GM21737 (cell line): ENCODE results near the gene PTPRF.

Experiments
- ATAC-seq: cut with Tn5 transposase; IDR thresholded peaks from one replicate; pipeline ENCODE4 v1.9.1; 2021; ENCODE audit warnings: mild to moderate bottlenecking, moderate library complexity; ENCODE audit not compliant: unreplicated experiment

The PTPRF gene

DNA sequence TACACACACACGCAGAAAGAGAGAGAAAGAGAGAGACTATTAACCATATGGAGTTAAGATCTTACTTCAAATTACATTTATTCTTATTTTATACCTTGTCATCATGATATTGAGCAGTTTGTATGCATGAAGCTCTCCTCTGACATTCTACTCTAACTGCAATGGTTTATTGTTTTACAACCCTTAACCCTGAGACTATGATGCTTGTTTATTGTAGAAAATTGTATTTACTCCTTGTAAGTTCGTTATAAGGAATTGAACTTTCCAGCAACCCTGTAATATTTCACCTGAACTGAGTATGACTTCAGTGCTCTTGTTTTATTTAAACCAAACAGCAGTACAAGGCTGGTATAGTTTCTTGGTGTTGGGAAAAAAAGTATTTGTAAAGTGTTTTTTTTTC lies 18.6 kb upstream of the PTPRF start:
- ATAC-seq: no peak

DNA sequence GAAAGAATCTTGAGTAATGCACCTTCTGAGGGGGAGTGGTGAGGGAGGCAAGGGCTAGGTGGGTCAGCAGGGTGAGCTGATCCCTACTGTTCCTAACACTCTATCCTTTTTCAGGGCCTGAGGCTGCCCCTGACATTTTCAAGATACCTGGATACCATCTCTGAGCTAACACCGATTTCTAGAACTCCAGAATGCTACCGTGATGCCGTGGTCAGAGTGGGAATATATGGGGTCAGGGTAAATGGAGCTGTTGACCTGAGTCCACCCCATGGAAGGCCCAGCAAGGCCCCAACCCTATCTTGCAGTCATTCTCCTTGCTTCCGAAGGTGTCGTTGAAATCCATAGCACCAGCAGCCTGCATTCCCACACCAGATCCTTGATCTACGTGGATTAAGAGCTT lies 18.0 kb upstream of the PTPRF start:
- ATAC-seq: no peak

DNA sequence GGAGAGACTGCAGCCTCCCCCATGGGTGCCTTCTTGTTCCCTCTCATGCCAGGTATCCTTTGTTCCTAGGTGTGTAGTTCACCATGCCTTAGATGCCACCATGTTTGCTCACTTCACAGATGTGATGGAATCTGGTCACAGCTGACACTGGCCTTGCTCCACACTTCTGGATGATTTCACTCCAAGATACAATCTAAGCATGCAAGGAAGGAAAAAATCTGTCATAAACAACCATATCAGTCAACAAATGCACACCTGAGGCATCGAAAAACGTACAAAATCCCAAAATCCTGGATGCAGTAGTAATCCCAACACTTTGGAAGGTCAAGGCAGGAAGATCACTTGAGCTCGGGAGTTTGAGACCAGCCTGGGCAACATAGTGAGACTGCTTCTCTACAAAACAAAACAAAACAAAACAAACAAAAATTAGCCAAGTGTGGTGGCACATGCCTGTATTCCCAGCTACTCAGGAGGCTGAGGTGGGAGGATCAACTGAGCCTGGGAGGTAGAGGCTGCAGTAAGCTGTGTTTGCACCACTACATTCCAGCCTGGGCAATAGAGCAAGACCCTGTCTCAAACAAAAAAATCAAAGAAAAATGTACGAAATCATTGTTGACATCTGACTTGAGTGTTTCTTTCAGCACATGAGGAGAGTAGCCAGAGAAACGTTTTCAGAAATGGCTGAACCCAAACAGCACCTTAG lies 17.1 kb upstream of the PTPRF start:
- no peak for ATAC-seq

DNA sequence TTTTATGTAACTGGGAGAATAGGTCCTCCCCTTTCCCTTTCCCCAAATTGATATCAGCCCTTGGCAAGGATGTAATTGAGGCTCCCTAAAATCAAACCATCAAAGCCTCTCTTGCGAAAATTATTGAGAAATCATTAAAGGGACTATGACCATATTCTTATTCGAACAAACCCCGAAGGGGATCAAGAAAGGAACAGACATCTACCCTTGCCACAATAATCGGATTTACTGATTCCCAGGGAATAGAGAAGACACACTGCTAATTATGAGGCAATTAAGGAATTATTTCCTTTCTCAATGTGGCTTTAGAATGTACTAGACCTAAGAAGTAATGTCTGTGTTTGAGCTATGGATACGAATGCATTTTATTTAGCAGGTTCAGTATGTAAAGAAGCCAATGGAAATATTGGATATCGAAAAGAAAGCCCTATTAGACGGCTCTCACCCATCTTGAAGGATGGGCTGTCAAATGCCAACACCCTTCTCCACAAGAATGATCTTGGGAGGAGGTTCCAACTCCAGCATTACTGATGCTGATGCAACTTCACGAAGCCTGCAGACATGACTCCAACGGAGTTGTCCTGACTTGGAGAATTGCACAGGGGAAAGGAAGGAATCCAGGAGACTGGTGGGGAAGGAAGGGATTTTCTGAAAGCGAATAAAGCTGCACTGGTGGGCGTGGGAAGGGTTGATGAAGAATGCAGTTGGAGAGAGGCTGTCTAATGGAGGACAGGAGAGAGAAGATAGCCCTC lies 11.6 kb upstream of the PTPRF start:
- no peak for ATAC-seq

DNA sequence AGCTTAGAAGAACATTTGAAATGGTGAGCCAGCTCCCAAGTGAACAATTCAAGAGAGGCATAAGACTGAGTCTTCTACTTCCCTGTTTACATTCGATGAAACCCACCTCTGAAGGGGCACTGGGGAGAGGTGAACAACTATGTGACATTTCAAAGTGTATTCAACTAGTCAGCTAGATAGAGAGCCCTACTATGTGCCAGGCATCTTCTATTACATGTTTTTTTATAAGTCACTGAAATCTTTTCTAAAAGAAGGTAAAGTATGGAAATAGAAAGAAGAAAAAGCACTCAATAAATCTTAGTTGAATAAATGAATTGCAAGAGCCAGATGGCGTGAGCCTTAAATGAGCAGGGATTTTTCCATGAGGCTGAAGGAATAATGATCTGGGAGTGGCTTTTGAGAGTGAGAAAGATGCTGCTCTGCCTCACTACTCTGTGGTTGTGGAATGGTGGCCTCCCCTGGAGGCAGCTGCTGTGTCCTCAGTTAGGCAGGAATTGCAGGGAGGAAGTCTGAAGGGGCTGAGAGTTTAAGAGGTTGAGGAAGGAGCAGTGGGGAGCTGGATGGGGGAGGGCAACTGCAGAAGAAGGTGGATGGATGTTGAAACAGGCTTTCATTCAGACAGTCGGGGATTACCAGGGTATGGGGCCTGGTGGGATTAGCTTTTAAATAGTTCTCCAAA lies 10.4 kb upstream of the PTPRF start:
- no peak for ATAC-seq

DNA sequence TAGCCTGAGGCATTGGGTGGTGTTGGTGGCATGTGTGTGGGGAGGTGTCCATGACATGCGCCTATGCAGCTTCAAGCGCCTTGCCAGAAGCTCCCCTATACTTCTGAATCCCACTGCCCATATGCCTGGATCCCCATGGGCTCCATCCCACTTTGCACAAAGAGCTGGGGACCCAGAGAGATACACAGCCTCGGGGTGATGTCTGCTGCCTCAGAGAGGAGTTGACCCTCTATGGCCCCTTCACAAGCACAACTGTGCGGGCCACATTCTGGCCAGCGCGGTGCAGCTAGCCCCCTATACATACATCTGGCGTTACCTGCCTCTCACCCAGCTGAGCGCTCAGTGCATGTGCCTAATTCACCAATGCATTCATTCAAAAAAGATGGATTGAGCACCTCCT lies 9.6 kb upstream of the PTPRF start:
- ATAC-seq: no peak

DNA sequence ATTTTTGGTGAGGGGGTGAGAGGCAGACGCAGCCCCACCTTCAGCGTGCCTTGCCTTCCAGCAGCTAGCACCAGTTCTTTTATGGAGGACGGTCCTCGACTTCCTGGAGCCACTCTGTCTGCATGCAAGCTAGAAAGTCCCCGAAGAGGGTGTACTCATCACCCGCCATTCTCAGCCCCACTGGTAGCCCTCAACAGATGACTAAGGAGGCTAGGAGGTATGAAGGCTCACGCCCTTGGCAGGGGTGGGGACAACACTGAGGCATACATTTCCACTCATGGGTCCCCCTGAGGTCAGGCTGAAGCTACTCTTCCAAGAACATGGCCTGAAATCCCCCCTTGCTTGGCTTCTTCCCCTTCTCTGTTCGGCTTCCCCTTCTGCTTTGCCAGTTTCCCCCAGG lies 8.9 kb upstream of the PTPRF start:
- no peak for ATAC-seq

DNA sequence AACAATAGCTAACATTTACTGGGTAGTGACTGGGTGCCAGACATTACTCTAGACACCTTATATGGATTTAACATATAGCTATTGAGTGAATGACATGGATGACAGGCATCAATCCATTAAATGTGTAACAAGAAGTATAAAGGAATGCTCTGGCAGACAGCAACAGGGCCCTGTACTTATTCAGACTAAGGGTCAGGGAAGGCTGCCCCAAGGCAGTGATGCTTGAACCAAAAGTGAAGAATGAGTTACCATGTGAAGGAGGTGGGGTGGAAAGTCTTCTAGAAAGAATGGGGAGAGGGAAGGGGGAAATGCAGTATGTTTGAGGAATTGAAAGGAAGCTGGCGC lies 8.3 kb upstream of the PTPRF start:
- ATAC-seq: no peak

DNA sequence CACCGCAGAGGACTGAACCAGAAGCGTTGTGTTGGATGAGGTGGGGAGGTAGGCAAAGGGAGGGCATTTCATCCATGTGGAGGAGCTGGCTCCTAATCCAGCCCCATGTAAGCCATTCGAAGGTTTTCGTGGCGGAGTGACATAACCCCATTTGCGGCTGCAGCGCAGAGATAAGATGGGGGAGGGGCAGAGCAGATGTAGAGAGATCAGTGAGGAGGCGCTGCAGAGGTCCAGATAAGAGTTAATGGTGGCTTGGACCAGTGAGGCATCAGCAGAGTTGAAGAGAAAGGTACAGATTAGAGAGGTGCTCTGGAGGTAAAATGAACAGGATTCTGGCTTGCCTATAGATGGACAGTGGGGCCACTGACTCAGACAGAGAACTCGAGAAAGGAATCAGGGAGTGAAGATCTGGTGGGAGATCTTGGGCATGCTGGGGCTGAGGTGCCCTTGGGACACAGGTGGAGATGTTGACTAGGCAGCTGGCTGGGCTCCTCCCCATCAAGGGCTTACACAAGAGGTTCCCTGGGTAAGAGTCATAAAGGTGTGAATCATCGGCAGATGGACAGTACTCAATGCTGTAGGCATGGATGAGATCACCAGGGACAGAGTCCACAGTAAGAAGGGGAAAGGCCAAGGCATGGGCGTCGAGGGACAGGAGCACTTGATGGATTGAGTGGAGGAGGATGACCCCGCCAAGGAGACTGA lies 7.8 kb upstream of the PTPRF start:
- ATAC-seq: no peak

DNA sequence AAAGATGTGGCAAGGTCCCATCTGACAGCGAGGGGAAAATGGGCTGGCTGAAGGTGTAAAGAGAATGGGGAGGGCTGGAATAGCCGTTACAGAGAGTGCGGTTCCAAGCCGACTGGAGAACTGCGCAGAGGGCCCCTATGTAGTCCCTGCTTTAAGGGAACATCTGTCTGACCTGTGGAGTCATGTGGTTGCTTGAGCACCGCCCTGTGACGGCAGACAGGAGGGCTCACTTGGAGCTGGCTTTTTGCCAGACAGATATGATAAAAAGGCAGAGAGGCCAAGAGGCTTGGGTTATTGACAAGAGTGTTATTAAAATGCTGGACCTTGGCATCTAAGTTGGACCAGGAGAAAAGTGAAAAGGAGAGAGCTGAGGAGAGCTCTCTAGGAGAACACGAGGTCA lies 5.9 kb upstream of the PTPRF start:
- ATAC-seq: no peak

DNA sequence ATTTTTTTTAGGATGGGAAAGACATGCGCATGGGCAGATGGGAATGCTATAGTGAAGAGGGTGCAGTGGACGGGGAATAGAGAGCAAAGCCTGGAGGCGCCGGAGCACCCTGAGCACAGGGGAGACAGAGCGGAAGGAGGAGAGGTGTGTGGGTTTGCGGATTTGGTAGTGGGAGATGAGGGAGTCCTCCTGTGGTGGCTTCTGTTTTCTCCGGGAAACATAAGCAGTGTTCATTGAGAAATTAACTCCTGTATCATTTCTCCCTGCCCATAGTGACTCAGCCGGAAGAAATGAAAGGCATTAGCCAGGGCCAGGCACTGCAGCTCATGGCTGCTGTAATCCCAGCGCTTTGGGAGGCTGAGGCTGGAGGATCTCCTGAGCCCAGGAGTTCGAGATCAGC lies 4.7 kb upstream of the PTPRF start:
- no peak for ATAC-seq

DNA sequence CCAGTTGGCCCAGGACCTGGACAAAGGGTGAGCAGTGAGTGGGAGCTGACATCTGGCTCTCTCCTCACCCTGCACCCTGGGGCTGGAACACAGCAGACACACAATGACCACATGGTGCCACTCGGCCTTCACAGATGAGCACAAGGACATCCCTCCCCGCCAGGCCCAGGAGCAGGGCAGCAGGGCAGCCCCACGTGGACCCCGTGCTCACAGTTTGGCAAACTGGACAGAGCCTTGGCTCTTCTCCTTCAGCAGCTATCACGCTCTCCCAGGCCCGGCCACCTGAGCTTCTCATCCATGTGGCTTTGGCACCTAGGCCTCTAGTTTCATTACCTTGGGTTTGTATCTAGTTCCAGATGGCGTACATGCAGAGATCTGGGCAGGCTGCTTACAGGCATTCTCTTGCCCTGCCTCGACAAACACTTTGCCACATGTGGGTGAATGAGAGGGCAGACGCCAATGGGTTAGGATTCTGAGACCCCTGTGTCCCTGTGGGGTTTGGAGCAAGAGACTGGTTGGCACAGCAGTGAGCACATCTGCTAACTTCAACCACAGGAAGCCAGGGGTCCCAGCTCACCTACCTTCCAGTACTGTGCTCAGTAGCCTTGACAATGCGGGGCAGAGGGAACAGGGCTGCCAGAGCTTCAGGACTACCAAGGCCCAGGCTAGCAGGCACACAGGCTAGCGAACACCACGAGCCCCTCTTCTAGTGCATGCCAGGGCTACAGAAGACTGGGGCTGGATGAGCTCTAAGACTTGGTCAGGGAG lies 3.4 kb upstream of the PTPRF start:
- no peak for ATAC-seq

DNA sequence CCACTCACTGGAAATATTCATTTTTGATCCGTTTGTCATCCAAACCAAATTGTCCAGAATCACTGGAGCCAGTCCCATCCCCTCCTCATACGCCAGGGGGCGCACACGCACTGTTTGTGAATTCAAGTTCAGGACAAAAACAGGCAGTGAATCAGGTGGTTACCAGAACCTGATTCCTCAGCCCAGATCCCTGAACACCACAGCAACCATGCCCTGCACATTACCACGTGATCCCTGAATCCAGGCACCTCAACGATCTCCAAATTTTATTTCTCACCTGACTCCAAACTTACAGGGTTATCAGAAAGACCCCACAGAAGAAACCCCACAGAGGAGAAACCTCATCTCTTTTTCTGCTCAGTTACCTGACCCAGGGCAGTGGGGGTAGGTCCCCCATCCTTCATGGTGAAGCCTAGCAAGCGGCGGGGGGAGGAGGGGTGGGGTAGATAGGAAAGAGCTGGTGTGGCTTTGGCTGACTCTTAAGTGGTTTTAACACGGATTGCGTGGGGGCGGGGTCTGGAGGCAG lies 1.4 kb upstream of the PTPRF start:
- no peak for ATAC-seq

DNA sequence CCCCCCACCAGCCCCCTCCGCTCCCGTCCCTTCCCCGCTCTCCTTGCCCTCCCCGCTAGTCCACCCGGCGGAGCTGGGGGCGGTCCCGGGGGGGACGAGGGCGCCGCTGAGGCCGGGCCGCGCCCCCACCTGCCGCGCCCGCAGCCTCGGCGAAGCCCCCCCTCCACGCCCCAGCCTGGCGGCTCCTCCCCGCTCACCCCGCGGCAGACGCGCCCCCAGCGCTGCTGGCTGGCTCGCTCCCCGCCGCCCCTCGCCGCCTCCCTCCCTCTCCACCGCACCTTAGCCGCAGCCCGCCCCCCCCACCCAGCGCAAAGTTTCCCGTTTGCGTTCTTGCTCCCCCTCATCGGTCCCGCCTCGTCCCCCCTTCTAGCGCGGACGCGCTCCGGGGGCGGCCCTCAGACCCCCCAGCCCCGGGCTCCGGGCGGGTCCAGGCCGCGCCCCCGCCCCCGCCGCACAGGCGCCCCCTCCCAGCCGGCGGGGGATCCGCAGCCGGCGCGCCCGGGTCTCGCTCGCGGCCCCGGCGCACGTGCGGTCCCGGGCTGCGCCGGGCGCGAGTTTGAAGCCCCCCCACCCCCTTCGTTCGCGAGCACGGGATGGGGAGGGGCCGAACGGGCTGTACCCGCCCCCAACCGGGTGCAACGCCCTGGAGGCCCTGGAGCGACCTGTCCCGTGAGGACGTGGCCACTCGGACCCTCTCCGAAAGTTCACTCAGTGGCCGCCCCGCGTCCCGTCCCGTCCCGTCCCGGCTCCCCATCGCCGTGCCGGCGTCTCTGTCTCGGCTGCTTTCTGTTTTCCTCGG lies 623 bp downstream of the PTPRF start:
- ATAC-seq: no peak

DNA sequence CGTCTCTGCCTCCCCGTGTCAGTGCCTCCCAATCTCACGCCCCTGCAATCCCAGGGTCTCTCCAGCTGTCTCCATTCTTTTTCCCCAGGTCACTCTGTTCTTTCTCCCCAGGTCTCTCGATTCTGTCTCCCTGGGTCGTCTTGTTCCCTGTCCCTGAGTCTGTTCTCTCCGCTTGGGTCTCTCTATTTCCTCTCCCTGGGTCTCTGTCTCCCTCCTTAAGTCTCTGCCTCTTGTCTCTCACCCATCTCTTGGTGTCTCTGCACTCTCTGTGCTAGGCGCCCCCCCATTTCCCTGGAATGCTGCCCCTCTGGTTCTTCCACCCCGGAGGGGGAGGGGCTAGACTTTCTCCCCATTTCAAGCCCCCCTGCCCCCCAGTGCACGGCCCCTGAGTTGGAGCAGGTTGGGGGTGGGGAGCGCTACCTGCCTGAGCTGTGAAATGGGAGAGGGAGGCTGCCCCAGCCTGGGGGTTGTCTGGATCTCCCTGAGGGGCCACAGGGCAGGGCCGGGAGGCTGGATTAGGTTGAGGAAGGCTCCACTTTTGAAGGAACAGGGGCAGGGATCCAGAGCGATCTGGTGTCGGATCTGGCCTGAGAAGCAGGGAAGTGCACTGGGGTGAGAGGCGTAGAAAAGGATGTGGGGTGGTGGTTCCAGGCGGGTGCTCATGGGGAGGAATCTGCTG lies 1.4 kb downstream of the PTPRF start:
- no peak for ATAC-seq

DNA sequence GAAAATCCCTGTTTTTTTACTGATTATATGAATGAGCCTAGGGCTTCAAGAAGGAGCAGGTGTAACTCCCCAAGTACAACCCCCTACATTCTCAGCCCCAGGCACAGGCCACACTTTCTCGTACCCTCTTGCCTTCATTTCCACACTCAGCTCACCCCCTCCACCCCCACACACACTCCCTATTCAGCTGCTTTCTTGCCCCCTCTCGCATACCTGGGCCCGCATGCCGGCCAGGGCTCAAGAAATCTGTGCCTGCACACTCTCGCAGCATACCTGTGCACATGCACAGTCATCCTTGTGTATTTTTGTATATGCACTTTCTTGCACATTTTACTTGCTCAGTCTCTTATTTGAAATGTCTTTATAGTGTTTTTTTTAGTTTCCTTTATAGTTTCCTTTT lies 2.0 kb downstream of the PTPRF start:
- ATAC-seq: no peak

DNA sequence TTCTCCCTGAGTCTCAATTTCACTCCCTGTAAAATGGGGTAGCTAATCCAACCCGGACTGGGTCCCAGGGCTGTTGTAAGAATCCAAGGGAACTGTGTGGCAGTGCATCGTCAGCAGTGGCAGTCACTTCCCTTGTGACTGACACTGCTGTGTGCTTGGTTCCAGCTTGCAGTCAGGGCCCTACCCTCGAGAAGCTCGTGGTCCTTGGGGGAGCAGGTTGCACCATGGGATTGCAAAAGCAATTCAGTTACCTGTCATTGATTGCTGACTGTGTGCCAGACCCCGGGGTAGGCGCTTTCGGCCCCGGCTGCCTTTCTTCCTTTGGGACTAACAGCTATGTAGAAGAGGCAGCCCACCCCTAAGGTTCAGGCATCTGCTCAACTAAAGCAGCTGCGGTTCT lies 2.9 kb downstream of the PTPRF start:
- ATAC-seq: no peak

DNA sequence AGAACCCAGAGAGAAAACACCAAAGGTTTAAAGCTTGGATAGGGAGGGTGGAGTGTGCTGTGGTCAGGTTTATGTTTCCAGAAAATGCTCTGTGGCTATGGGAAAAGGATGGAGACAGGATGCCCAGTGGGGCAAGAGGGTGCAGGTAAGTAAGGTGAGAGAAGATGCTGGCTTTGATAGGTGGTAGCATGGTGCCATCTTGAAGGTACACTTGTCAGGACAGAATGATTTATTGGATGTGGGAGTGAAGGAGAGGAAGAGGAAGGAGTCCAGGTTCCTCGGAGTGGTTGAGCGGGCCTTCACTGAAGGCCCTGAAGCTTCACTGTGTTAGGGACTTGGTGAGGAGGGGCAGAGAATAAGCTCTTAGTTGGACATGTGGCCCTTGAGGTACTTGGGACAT lies 3.6 kb downstream of the PTPRF start:
- ATAC-seq: no peak

DNA sequence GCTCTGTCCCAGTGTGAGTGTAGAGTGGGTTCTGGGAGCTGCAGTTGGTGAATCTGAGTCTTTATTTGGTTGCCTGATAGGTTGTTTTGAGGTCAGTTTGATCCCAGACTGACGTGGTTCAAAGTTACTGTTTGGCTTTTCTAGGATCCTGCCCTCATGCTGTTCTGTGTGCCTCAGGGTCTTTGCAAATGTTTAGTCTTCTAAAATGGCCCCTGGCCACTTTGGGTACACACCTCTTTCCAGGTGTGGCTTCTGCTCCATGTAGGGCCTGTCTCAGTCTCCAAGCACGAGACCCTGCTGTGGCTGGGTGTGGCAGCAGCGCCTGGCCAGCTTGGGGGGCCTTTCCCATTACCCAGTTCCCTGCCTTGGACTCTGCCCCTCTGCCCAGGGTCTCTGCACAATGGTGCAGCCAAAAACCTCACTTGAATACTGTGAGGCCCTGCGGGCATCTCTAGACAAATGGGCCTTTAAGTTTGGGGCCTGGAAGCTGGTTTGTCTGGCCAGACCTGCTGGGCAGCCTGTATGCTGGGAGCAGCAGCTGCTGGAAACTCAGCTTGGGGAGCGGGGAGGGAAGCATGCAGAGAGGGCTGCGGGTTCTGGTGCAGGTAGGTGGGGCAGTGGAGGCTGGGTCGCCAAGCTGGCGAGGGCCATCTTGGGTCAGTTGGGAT lies 5.6 kb downstream of the PTPRF start:
- ATAC-seq: no peak
